ENCODE results near the gene FPR2.
"Not testable (repeated sequence)": the region's sequence is repeated elsewhere in the genome, so short reads cannot be mapped to it uniquely, and the experiment has no call there.

Gene FPR2

DNA sequence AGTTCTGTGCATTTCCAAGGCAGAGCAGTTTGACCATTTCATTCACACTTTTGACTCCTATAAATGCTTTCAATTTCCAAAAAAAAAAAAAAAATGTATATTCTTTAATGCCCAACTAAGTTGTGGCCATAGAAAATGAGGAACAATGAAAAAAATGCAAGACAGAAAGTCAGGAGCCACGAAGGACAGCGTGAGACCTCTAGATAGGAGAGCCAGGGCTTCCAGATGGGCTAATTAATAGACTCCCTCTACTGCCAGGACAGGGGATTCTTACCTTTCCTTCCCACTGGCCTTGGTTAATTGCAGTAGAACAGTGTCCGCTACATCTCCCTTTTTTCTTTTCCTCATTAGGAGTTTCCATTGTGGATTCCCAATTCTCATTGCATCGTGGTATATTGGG, 42.5 kb downstream of the FPR2 start:
- H3K27ac ChIP-seq (ENCODE audit: low read depth, low read length), result no peak overlapping the region
- no peak overlapping the region for H3K9ac ChIP-seq (ENCODE audit: low read depth in 1 of 2, low read length in 2 of 2)
- H3K4me1 ChIP-seq (ENCODE audit: control insufficient read depth in 1 of 2, insufficient read depth in 2 of 2, low read length in 2 of 2), result peaks cover 0 to 6% of the 10 kb centered on the region in 2 donors
- no peaks in the 10 kb centered on the region for H3K27me3 ChIP-seq (ENCODE audit: control insufficient read depth in 1 of 2, insufficient read depth in 2 of 2, low read length in 2 of 2)
- H3K36me3 ChIP-seq (ENCODE audit: control insufficient read depth in 1 of 2, insufficient read depth in 2 of 2, low read length in 2 of 2), result no peaks in the 10 kb centered on the region
- peaks cover 0 to 12% of the 10 kb centered on the region in 2 donors for H3K9me3 ChIP-seq (ENCODE audit: control insufficient read depth in 1 of 2, low read length in 2 of 2)
- H3K4me3 ChIP-seq (ENCODE audit: low read depth in 1 of 2, low read length in 2 of 2), result no peak overlapping the region

GRCh38 chr19:51803967-51804366, 43.0 kb downstream of the FPR2 start:
- no peak overlapping the region for H3K27ac ChIP-seq (ENCODE audit: low read depth, low read length)
- H3K4me1 ChIP-seq (ENCODE audit: control insufficient read depth in 1 of 2, insufficient read depth in 2 of 2, low read length in 2 of 2), result peaks cover 0 to 6% of the 10 kb centered on the region in 2 donors

GRCh38 chr19:51804789-51805188, 43.8 kb downstream of the FPR2 start:
- H3K9ac ChIP-seq (ENCODE audit: low read depth in 1 of 2, low read length in 2 of 2); H3K4me3 ChIP-seq (ENCODE audit: low read depth in 1 of 2, low read length in 2 of 2); H3K9me3 ChIP-seq (ENCODE audit: control insufficient read depth in 1 of 2, low read length in 2 of 2); H3K4me1 ChIP-seq (ENCODE audit: control insufficient read depth in 1 of 2, insufficient read depth in 2 of 2, low read length in 2 of 2); H3K27me3 ChIP-seq (ENCODE audit: control insufficient read depth in 1 of 2, insufficient read depth in 2 of 2, low read length in 2 of 2); H3K27ac ChIP-seq (ENCODE audit: low read depth, low read length); H3K36me3 ChIP-seq (ENCODE audit: control insufficient read depth in 1 of 2, insufficient read depth in 2 of 2, low read length in 2 of 2): not testable (repeated sequence)

More at GRCh38 chr19:51803967-51804366, 43.0 kb downstream of the FPR2 start:
- H3K9me3 ChIP-seq (ENCODE audit: control insufficient read depth in 1 of 2, low read length in 2 of 2), result peaks cover 0 to 12% of the 10 kb centered on the region in 2 donors
- H3K36me3 ChIP-seq (ENCODE audit: control insufficient read depth in 1 of 2, insufficient read depth in 2 of 2, low read length in 2 of 2), result no peaks in the 10 kb centered on the region
- no peaks in the 10 kb centered on the region for H3K27me3 ChIP-seq (ENCODE audit: control insufficient read depth in 1 of 2, insufficient read depth in 2 of 2, low read length in 2 of 2)
- H3K9ac ChIP-seq (ENCODE audit: low read depth in 1 of 2, low read length in 2 of 2), result no peak overlapping the region
- H3K4me3 ChIP-seq (ENCODE audit: low read depth in 1 of 2, low read length in 2 of 2), result no peak overlapping the region

- H3K27me3 ChIP-seq (ENCODE audit: control insufficient read depth in 1 of 2, insufficient read depth in 2 of 2, low read length in 2 of 2); H3K4me1 ChIP-seq (ENCODE audit: control insufficient read depth in 1 of 2, insufficient read depth in 2 of 2, low read length in 2 of 2); H3K9me3 ChIP-seq (ENCODE audit: control insufficient read depth in 1 of 2, low read length in 2 of 2); H3K27ac ChIP-seq (ENCODE audit: low read depth, low read length); H3K36me3 ChIP-seq (ENCODE audit: control insufficient read depth in 1 of 2, insufficient read depth in 2 of 2, low read length in 2 of 2); H3K4me3 ChIP-seq (ENCODE audit: low read depth in 1 of 2, low read length in 2 of 2); H3K9ac ChIP-seq (ENCODE audit: low read depth in 1 of 2, low read length in 2 of 2): not testable (repeated sequence)
Observed at GRCh38 chr19:51805396-51805795, 44.4 kb downstream of the FPR2 start.

DNA sequence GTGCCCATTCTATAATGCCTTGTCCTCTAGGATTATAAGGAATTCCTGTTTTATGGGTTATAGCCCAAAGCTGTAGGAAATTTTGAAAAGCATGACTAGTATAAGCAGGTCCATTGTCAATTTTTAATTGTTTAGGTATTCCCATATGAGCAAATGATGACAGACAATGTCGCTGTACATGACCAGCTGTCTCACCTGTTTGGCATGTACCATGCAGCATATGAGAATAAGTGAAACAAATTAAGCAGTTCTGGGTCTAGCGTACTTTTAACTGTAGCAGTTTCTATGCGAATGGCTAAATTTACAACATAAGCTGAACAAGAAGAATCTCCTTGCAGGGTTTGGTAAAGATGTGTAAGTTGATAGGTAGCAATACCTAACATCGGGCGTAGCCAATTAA, 45.6 kb downstream of the FPR2 start:
- H3K4me1 ChIP-seq (ENCODE audit: control insufficient read depth in 1 of 2, insufficient read depth in 2 of 2, low read length in 2 of 2); H3K9ac ChIP-seq (ENCODE audit: low read depth in 1 of 2, low read length in 2 of 2); H3K9me3 ChIP-seq (ENCODE audit: control insufficient read depth in 1 of 2, low read length in 2 of 2); H3K27me3 ChIP-seq (ENCODE audit: control insufficient read depth in 1 of 2, insufficient read depth in 2 of 2, low read length in 2 of 2); H3K36me3 ChIP-seq (ENCODE audit: control insufficient read depth in 1 of 2, insufficient read depth in 2 of 2, low read length in 2 of 2); H3K4me3 ChIP-seq (ENCODE audit: low read depth in 1 of 2, low read length in 2 of 2); H3K27ac ChIP-seq (ENCODE audit: low read depth, low read length): not testable (repeated sequence)

DNA sequence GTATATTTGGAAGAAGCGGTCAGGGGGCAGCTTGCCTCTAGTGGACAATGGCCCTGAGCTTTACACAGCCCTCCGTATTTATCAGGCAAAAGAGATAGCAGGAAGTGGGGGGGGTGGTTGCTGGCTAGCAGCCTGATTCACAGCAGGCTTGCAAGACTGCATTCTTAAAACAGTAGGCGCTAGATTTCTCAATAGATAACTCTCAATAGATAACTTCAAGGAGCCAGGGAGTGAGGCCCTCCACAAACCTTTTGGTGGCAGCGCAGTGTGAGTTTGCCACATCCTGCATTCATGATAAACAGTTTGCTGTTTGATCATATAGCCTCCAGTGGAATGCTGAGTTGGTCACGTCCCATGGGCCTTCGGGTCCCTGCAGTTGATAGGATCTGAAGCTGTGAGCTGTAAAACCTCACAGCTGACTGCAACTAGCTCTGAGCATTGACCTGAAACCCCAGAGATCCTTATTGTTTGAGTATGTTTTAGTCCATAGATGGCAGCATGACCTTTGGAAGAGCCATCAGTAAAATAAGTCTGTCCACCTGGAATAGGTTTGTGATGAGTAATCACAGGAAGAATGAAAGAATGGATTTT, 46.2 kb downstream of the FPR2 start:
- no peak overlapping the region for H3K9ac ChIP-seq (ENCODE audit: low read depth in 1 of 2, low read length in 2 of 2)
- no peak overlapping the region for H3K27ac ChIP-seq (ENCODE audit: low read depth, low read length)
- no peaks in the 10 kb centered on the region for H3K27me3 ChIP-seq (ENCODE audit: control insufficient read depth in 1 of 2, insufficient read depth in 2 of 2, low read length in 2 of 2)
- no peaks in the 10 kb centered on the region for H3K36me3 ChIP-seq (ENCODE audit: control insufficient read depth in 1 of 2, insufficient read depth in 2 of 2, low read length in 2 of 2)
- H3K9me3 ChIP-seq (ENCODE audit: control insufficient read depth in 1 of 2, low read length in 2 of 2), result no peaks in the 10 kb centered on the region
- H3K4me3 ChIP-seq (ENCODE audit: low read depth in 1 of 2, low read length in 2 of 2), result no peak overlapping the region
- no peaks in the 10 kb centered on the region for H3K4me1 ChIP-seq (ENCODE audit: control insufficient read depth in 1 of 2, insufficient read depth in 2 of 2, low read length in 2 of 2)

GRCh38 chr19:51807925-51808324, 46.9 kb downstream of the FPR2 start:
- H3K4me1 ChIP-seq (ENCODE audit: control insufficient read depth in 1 of 2, insufficient read depth in 2 of 2, low read length in 2 of 2), result no peaks in the 10 kb centered on the region
- H3K9me3 ChIP-seq (ENCODE audit: control insufficient read depth in 1 of 2, low read length in 2 of 2), result no peaks in the 10 kb centered on the region
- H3K36me3 ChIP-seq (ENCODE audit: control insufficient read depth in 1 of 2, insufficient read depth in 2 of 2, low read length in 2 of 2), result no peaks in the 10 kb centered on the region
- no peak overlapping the region for H3K27ac ChIP-seq (ENCODE audit: low read depth, low read length)
- H3K27me3 ChIP-seq (ENCODE audit: control insufficient read depth in 1 of 2, insufficient read depth in 2 of 2, low read length in 2 of 2), result no peaks in the 10 kb centered on the region
- no peak overlapping the region for H3K9ac ChIP-seq (ENCODE audit: low read depth in 1 of 2, low read length in 2 of 2)
- H3K4me3 ChIP-seq (ENCODE audit: low read depth in 1 of 2, low read length in 2 of 2), result no peak overlapping the region

DNA sequence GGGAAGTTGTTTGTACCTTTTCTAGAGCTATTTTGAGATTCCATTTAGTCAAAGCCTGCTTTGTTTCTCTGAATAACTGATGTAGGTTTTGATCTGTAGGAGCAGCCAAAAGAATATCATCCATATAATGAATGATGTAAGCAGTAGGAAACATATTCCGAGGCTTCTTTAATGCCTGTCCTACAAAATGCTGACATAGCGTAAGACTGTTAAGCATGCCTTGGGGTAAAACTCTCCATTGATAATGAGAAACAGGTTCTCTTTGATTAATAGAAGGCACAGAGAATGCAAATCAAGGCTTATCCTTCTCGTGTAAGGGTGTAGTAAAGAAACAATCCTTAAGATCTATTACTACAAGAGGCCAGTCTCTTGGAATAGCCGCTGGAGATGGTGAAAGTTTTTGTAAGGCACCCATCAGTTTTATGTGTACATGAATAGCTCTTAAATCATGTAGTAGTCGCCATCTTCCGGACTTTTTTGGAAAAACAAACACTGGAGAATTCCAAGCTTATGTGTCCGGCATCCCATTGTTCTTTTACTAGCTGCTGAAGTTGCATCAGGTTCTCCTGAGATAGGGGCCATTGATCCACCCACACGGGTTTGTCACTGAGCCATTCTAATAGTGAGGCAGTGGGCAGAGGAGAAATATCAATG, 47.5 kb downstream of the FPR2 start:
- Histone ChIP-seq H3K9ac (ENCODE audit: low read depth in 1 of 2, low read length in 2 of 2) (no peak overlapping the region), H3K4me3 (ENCODE audit: low read depth in 1 of 2, low read length in 2 of 2) (no peak overlapping the region), H3K27ac (ENCODE audit: low read depth, low read length) (no peak overlapping the region), H3K27me3 (ENCODE audit: control insufficient read depth in 1 of 2, insufficient read depth in 2 of 2, low read length in 2 of 2) (no peaks in the 10 kb centered on the region), H3K9me3 (ENCODE audit: control insufficient read depth in 1 of 2, low read length in 2 of 2) (no peaks in the 10 kb centered on the region), H3K4me1 (ENCODE audit: control insufficient read depth in 1 of 2, insufficient read depth in 2 of 2, low read length in 2 of 2) (no peaks in the 10 kb centered on the region), H3K36me3 (ENCODE audit: control insufficient read depth in 1 of 2, insufficient read depth in 2 of 2, low read length in 2 of 2) (no peaks in the 10 kb centered on the region)

- Histone ChIP-seq H3K4me3 (ENCODE audit: low read depth in 1 of 2, low read length in 2 of 2) (no peak overlapping the region), H3K9me3 (ENCODE audit: control insufficient read depth in 1 of 2, low read length in 2 of 2) (no peaks in the 10 kb centered on the region), H3K4me1 (ENCODE audit: control insufficient read depth in 1 of 2, insufficient read depth in 2 of 2, low read length in 2 of 2) (no peaks in the 10 kb centered on the region), H3K27ac (ENCODE audit: low read depth, low read length) (no peak overlapping the region), H3K9ac (ENCODE audit: low read depth in 1 of 2, low read length in 2 of 2) (no peak overlapping the region), H3K27me3 (ENCODE audit: control insufficient read depth in 1 of 2, insufficient read depth in 2 of 2, low read length in 2 of 2) (no peaks in the 10 kb centered on the region), H3K36me3 (ENCODE audit: control insufficient read depth in 1 of 2, insufficient read depth in 2 of 2, low read length in 2 of 2) (no peaks in the 10 kb centered on the region)
Observed at GRCh38 chr19:51809787-51810186, 48.8 kb downstream of the FPR2 start.

- no peaks in the 10 kb centered on the region for H3K27me3 ChIP-seq (ENCODE audit: control insufficient read depth in 1 of 2, insufficient read depth in 2 of 2, low read length in 2 of 2)
- no peaks in the 10 kb centered on the region for H3K9me3 ChIP-seq (ENCODE audit: control insufficient read depth in 1 of 2, low read length in 2 of 2)
- H3K27ac ChIP-seq (ENCODE audit: low read depth, low read length), result no peak overlapping the region
- H3K9ac ChIP-seq (ENCODE audit: low read depth in 1 of 2, low read length in 2 of 2), result no peak overlapping the region
- H3K36me3 ChIP-seq (ENCODE audit: control insufficient read depth in 1 of 2, insufficient read depth in 2 of 2, low read length in 2 of 2), result no peaks in the 10 kb centered on the region
- no peak overlapping the region for H3K4me3 ChIP-seq (ENCODE audit: low read depth in 1 of 2, low read length in 2 of 2)
- H3K4me1 ChIP-seq (ENCODE audit: control insufficient read depth in 1 of 2, insufficient read depth in 2 of 2, low read length in 2 of 2), result no peaks in the 10 kb centered on the region
Observed at GRCh38 chr19:51810223-51810622, 49.2 kb downstream of the FPR2 start.

Data from duodenal mucosa (tissue), 2 donors.